HAP-1 (cell line): ENCODE results near the gene CNOT2.

Experiments used
- DNase-seq, 2 experiments: peaks; one replicate each; pipeline ENCODE4 v3.0.0-alpha.2; 2016 to 2020; ENCODE audit warnings: low spot score in 2 of 2
- H3K27me3 ChIP-seq: fragments of 250-450 bp; sonication (Bioruptor Pico); 2 replicates; pipeline ENCODE4 v1.5.1; 2020; ENCODE audit warnings: low read depth, mild to moderate bottlenecking, moderate library complexity
- H3K36me3 ChIP-seq: fragments of 250-450 bp; sonication (Bioruptor Pico); replicated peaks from 2 replicates; pipeline ENCODE4 v1.5.1; 2020; ENCODE audit warnings: mild to moderate bottlenecking
- H3K4me1 ChIP-seq: fragments of 250-450 bp; sonication (Bioruptor Pico); 2 replicates; pipeline ENCODE4 v1.5.1; 2020; ENCODE audit warnings: mild to moderate bottlenecking
- H3K4me3 ChIP-seq: fragments of 250-450 bp; sonication (Bioruptor Pico); 2 replicates; pipeline ENCODE4 v1.5.1; 2020; ENCODE audit warnings: mild to moderate bottlenecking, moderate library complexity
- H3K9me3 ChIP-seq: fragments of 250-450 bp; sonication (Bioruptor Pico); 2 replicates; pipeline ENCODE4 v1.5.1; 2020; ENCODE audit warnings: mild to moderate bottlenecking, moderate library complexity
- in situ Hi-C: fragments of 300-500 bp; cut with MboI; formaldehyde crosslinking; loops from 3 replicates; pipeline ENCODE4 v1.14.3; 2020; ENCODE audit warnings: low sequenced_read_pairs, inconsistent platforms, mixed read lengths

The CNOT2 gene

DNA sequence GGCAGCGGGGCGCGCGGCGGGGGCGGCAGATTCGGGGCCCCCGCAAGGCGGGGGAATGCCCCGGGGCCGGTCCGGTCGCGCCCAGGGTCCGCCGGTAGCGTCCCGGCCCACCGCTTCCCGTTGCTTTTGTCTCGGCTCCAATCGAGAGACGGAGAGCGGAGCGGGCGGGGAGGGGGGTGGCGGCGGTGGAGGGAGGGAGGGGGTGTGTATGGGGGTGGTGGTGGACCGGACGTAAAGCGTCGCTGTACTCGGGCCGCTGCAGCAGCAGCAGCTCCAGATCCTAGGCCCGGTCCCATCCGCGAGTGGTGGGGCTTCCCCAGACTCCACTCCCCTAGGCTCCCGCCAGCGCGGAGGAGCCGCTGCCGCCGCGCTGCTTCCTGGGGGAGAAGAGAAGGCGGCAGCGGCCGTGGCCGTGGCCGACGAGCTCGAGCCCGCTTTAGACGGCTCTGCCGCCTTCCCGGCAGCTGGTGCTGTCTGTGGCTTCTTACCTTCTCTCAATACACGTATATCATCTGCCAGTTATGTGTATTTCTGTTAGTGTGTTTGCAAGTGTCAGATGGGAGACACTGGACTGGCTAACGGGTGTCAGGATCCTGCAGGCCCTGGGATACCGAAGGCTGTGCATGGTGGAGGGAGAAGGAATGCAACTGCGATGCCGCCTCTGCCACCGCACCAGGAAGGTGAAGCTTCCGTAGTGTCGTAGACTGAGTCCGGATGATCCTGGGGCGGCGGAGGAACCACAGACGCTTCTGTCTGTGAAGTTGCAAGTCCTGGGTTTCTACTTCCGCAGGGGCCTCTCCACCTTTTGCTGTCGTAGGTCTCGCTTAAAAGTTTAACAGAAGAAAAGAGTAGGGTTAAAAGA is 508 bp downstream of the CNOT2 start:
- Histone ChIP-seq H3K4me1 (peaks cover 27% of the 10 kb centered on the region), H3K27me3 (no peaks in the 10 kb centered on the region), H3K36me3 (peaks cover 12% of the 10 kb centered on the region), H3K4me3 (peak overlapping the region; percentile 81), H3K9me3 (no peaks in the 10 kb centered on the region)
- in situ Hi-C loops, result no loop called here
- DNase-seq, result peak; percentile 46 to 79

DNA sequence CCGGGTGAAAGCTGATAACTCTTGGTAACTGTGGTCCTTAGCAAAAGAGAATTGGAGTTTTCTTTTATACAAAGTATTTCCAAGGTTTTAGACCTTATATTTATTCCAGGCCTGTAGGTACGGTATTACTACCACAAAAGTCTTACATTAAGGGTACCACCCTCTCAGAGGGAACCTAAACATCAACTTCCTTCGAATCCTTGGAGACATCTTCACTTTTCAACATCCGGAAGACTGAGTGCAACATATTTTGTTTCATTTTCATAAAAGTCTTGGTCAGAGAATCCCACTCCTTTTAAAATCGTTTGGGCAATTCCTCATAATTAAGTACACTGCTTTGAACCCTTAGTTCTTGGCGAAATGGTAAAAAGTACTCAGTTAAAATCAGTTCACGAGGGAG is 1.2 kb downstream of the CNOT2 start:
- Histone ChIP-seq H3K4me1 (peaks cover 28% of the 10 kb centered on the region), H3K9me3 (no peaks in the 10 kb centered on the region), H3K36me3 (peaks cover 12% of the 10 kb centered on the region)

DNA sequence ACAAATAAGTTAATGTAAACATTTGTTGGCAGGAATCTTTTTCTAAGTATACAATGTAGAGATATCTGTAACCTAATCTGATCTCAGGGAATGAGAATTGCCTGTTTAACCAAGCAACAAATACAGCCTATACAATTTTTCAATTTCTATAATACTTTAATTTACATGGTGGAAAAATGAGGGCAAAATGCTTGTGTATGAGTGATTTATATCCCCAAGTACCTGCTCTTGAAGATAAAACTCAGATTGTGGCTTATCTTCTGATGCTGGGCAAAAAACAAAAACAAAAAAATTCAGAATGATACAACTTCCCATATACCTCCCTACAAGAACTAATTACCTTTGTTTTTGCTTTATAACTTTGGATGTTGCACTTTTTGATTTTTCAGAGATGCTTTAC is 2.2 kb downstream of the CNOT2 start:
- Histone ChIP-seq H3K9me3 (no peaks in the 10 kb centered on the region), H3K4me1 (peaks cover 38% of the 10 kb centered on the region), H3K36me3 (peaks cover 11% of the 10 kb centered on the region), H3K27me3 (no peaks in the 10 kb centered on the region), H3K4me3 (no peak overlapping the region)
- in situ Hi-C loops, result no loop called here
- no peak for DNase-seq

More for the DNA sequence above, 1.2 kb downstream of the CNOT2 start:
- Histone ChIP-seq H3K27me3 (no peaks in the 10 kb centered on the region), H3K4me3 (peak overlapping the region; percentile 81)
- no peak for DNase-seq
- in situ Hi-C loops, result no loop called here

DNA sequence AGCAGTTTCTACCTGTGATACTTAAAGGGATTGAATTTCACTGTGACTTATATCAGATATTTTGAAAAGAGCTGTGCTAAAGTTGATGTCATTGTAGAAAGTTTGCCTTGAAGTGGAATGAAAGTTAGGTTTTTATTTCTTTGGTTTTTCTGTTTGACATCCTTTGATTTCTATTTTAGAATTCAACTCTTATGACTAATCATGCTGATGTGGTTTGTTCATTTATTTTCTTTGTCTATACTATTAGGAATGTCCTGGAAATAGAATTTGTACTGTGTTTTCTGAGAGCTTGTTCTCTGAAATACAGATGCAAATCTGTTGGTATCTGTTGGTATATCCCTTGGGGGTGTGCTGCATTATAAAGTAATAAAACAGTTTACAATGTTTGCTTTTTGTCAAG is 3.3 kb downstream of the CNOT2 start:
- no peaks in the 10 kb centered on the region for H3K9me3 ChIP-seq
- no peak for DNase-seq
- in situ Hi-C loops, result no loop called here
- peaks cover 49% of the 10 kb centered on the region for H3K4me1 ChIP-seq
- H3K27me3 ChIP-seq, result no peaks in the 10 kb centered on the region
- peaks cover 5% of the 10 kb centered on the region; the same call in 1 of the 2 replicates for H3K36me3 ChIP-seq
- no peak overlapping the region for H3K4me3 ChIP-seq

GRCh38 chr12:70247653-70248199 is 4.5 kb downstream of the CNOT2 start:
- in situ Hi-C loops, result no loop called here
- no peaks in the 10 kb centered on the region for H3K27me3 ChIP-seq
- no peak overlapping the region for H3K4me3 ChIP-seq
- H3K4me1 ChIP-seq, result peaks cover 52% of the 10 kb centered on the region
- H3K36me3 ChIP-seq, result no peaks in the 10 kb centered on the region
- DNase-seq, result no peak
- H3K9me3 ChIP-seq, result no peaks in the 10 kb centered on the region

GRCh38 chr12:70248876-70249275 is 5.6 kb downstream of the CNOT2 start:
- no peak overlapping the region for H3K4me3 ChIP-seq
- no peaks in the 10 kb centered on the region for H3K27me3 ChIP-seq
- H3K36me3 ChIP-seq, result no peaks in the 10 kb centered on the region
- in situ Hi-C loops, result no loop called here
- DNase-seq, result no peak
- peaks cover 52% of the 10 kb centered on the region for H3K4me1 ChIP-seq
- no peaks in the 10 kb centered on the region for H3K9me3 ChIP-seq

GRCh38 chr12:70249903-70250302 is 6.7 kb downstream of the CNOT2 start:
- Histone ChIP-seq H3K9me3 (no peaks in the 10 kb centered on the region), H3K27me3 (no peaks in the 10 kb centered on the region), H3K4me1 (peaks cover 60% of the 10 kb centered on the region), H3K4me3 (no peak overlapping the region), H3K36me3 (no peaks in the 10 kb centered on the region)
- DNase-seq, result no peak
- in situ Hi-C loops, result no loop called here

GRCh38 chr12:70251226-70251625 is 8.0 kb downstream of the CNOT2 start:
- Histone ChIP-seq H3K4me3 (no peak overlapping the region), H3K9me3 (no peaks in the 10 kb centered on the region), H3K36me3 (no peaks in the 10 kb centered on the region), H3K4me1 (peaks cover 63% of the 10 kb centered on the region), H3K27me3 (no peaks in the 10 kb centered on the region)
- in situ Hi-C loops, result no loop called here
- no peak for DNase-seq

- in situ Hi-C loops, result no loop called here
Measured at GRCh38 chr12:70251661-70252060, 8.4 kb downstream of the CNOT2 start.

DNA sequence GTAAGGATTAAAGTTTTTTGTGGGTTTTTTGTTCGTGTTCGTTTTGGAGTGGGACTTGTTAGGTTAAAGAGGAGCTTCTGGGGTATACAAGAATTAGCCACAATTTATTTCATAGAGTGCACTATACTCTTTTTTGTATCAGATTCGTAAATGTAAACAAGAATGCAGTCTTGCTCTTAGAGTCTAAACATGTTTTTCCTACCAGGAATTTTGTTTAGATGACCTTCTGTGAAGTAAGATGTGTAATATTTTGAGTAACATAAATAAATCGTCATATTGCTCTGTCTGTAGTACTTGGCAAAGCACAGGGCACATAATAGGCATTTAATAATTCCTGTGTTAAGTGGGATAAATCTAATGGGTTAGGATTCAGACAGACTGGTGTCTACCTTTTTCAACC is 9.6 kb downstream of the CNOT2 start:
- no peak for DNase-seq
- Histone ChIP-seq H3K36me3 (no peaks in the 10 kb centered on the region), H3K4me3 (no peak overlapping the region), H3K9me3 (no peaks in the 10 kb centered on the region), H3K27me3 (no peaks in the 10 kb centered on the region), H3K4me1 (peaks cover 58% of the 10 kb centered on the region)
- in situ Hi-C loops, result no loop called here

More at GRCh38 chr12:70251661-70252060, 8.4 kb downstream of the CNOT2 start:
- no peak for DNase-seq
- H3K27me3 ChIP-seq, result no peaks in the 10 kb centered on the region
- H3K36me3 ChIP-seq, result no peaks in the 10 kb centered on the region
- H3K4me3 ChIP-seq, result no peak overlapping the region
- peaks cover 63% of the 10 kb centered on the region for H3K4me1 ChIP-seq
- H3K9me3 ChIP-seq, result no peaks in the 10 kb centered on the region

- DNase-seq, result no peak
- H3K36me3 ChIP-seq, result no peaks in the 10 kb centered on the region
- H3K4me1 ChIP-seq, result peaks cover 66% of the 10 kb centered on the region
- no peaks in the 10 kb centered on the region for H3K9me3 ChIP-seq
- in situ Hi-C loops, result no loop called here
- no peak overlapping the region for H3K4me3 ChIP-seq
- H3K27me3 ChIP-seq, result no peaks in the 10 kb centered on the region
Measured at GRCh38 chr12:70254225-70254624, 11.0 kb downstream of the CNOT2 start.

- Histone ChIP-seq H3K36me3 (no peaks in the 10 kb centered on the region), H3K27me3 (no peaks in the 10 kb centered on the region), H3K4me3 (no peak overlapping the region), H3K9me3 (no peaks in the 10 kb centered on the region), H3K4me1 (peaks cover 61% of the 10 kb centered on the region)
- in situ Hi-C loops, result no loop called here
- DNase-seq, result no peak
Measured at GRCh38 chr12:70254846-70255245, 11.6 kb downstream of the CNOT2 start.

- H3K4me1 ChIP-seq, result peaks cover 56% of the 10 kb centered on the region
Measured at GRCh38 chr12:70255311-70255710, 12.1 kb downstream of the CNOT2 start.

DNA sequence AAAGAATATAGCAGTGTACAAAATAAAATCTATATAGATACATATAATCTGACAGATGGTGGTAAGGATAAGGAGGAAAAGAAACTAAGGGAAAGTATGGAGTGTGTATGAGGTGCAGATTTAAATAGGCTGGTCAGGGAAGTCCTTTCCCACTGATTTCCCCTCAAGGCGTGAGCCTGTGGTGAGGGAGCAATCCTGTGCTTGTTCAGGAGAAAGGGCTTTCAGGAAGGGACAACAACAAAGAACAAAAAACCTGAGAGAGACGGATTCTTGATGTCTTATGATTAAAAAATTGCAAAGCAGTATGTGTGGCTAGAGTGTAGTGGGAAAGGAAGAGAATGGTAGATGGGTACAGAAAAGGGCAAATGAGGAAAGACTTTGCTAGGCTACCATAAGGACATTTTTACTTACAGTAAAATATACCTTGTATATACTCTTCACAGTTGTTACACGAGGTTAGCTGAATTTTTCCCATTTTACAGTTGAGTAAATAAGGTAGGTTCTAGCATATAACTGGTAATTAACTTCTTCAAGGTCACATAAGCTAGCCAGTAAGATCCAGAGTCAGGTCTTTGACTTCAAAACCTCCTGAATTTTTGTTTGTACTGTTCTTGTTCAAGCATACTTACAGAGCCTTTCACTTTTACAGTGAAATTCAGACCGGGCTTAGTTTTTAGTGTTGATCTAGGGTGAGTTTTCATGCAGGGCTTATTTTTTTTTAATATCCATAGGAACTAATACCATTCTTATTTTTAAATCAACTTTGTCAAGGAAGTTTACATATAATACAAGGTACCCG is 15.6 kb downstream of the CNOT2 start:
- Histone ChIP-seq H3K36me3 (no peaks in the 10 kb centered on the region), H3K4me3 (no peak overlapping the region)
- in situ Hi-C loops, result no loop called here

More at GRCh38 chr12:70255311-70255710, 12.1 kb downstream of the CNOT2 start:
- H3K4me3 ChIP-seq, result no peak overlapping the region
- H3K9me3 ChIP-seq, result no peaks in the 10 kb centered on the region
- no peaks in the 10 kb centered on the region for H3K27me3 ChIP-seq
- no peaks in the 10 kb centered on the region for H3K36me3 ChIP-seq
- in situ Hi-C loops, result no loop called here
- DNase-seq, result peak in 1 of 2 experiments; percentile 78

More for the DNA sequence above, 15.6 kb downstream of the CNOT2 start:
- H3K27me3 ChIP-seq, result no peaks in the 10 kb centered on the region
- H3K4me1 ChIP-seq, result peaks cover 33% of the 10 kb centered on the region
- no peaks in the 10 kb centered on the region for H3K9me3 ChIP-seq
- DNase-seq, result peak in 1 of 2 experiments; percentile 41
